COLO668 (cell line): Measurements from ENCODE around the gene KCNC4.

Experiments used
- DNase-seq: peaks from one replicate; lab custom pipeline; 2025; ENCODE audit not compliant: unreplicated experiment; lab: John Stamatoyannopoulos, UW

The KCNC4 gene

GRCh38 chr1:110188035-110188618, 22.0 kb upstream of the KCNC4 start:
- DNase-seq = no peak

DNA sequence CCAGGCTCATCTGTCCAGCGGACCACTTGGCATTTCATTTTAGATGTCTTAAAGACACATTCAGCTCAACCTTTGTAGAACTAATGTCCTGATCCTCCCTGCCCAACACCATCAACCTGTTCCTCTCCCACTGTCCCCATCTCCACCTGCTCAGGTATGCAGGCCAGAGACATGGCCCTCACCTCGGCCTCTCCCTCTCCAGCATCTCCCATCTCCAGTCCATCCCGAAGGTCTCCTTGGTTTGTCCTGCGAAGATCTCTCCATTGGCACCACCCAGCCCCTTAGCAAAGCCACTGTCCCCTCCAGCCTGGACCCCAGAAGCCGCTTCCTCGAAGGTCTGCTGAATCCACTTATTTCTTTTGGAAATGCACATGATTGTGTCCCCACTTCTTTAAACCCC, 20.9 kb upstream of the KCNC4 start:
- no peak for DNase-seq

DNA sequence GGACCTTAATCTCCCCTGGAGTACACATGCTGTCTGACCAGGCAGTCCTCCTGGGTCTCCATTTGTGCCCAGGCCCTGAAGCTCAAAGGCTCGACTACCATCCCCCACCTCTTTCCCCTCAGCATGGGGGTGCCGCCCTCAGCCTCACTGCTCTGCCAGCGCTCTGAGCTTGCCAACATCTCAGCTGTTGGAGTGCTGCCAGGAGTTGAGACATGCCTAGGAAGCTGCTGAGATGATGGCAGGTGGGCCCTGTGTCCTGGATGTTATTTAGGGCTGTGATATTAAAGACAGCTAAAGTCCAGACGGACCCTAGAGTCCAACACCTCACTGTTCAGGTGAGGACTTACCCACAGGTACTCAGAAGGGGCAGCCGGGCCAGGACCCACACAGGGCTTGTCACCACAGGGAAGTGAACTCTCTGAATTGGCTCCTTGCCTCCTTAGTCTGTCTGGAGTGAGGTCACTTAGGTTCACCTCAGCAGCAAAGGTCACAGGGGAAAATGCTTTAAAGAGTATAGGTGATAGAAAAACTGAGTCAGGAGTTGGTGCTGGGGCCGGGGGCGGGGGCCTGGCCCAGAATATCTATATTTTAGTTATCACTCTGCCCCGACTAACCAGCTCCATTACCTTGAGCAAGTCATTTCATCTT, 19.7 kb upstream of the KCNC4 start:
- peak; percentile 82 for DNase-seq

DNA sequence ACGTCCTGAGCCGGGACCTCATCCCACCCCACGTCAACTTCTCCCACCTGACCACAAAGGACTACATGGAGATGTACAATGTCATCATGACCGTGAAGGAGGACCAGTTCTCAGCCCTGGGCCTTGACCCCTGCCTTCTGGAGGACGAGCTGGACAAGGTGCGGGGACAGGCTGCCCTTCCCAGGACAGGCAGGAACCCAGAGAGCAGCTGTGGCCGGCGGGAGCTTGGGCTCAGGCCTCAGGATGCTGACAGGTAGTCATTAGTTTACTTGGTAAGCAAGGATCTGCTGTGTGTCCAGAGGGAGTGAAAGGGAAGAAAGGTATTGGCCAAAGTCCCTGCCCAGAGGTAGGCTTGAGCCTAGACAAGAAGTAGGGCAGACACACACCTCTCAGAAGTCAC, 17.6 kb upstream of the KCNC4 start:
- DNase-seq = no peak

GRCh38 chr1:110195196-110195595, 14.9 kb upstream of the KCNC4 start:
- no peak for DNase-seq

GRCh38 chr1:110196917-110197765, 13.0 kb upstream of the KCNC4 start:
- DNase-seq = peak; percentile 76

GRCh38 chr1:110197905-110198629, 12.0 kb upstream of the KCNC4 start:
- DNase-seq = no peak

DNA sequence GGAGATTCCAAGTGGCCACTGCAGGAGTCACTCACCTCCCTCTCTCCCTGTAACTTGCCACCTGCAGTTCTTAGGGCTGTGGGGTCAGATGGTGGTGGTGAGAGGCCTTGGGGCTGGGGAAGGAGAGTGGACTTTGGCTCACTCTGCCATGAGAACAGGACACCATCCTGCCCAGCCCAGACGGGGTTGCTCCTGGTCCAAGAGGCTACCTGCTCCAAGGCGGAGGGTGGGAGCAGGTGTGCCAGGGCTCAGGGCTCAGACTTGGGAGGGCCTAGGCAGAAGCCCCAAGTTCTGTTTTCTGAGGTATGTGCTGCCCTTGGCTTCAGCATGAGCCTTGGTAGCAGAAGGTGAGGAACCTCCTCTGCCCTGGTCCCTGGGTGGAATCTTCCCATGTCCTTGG, 11.4 kb upstream of the KCNC4 start:
- DNase-seq = no peak

GRCh38 chr1:110200190-110200589, 9.9 kb upstream of the KCNC4 start:
- no peak for DNase-seq

DNA sequence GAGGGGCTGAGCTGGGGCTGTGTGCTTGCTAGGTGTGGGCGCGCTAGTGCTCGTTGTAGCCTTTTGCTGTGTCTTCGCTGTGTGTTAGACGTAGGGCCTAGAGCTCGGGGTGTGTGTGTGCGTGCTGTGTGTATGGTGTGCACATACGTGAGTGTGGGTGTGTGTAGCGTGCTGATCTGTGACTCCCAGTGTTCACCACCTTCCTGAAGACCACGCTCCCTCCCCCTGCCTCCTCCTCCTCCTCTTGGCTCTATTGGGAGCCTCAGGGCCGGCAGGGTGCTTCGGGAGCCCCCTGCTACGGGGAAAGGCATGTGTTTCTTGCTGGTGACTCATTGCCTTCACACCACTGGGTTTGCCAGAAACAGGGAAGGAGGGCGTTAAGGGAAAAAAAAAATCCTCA, 9.4 kb upstream of the KCNC4 start:
- no peak for DNase-seq

- DNase-seq = no peak
Measured at GRCh38 chr1:110201157-110201825, 8.8 kb upstream of the KCNC4 start.

GRCh38 chr1:110203021-110203661, 7.0 kb upstream of the KCNC4 start:
- peak; percentile 77 for DNase-seq

GRCh38 chr1:110205156-110205555, 5.0 kb upstream of the KCNC4 start:
- DNase-seq = no peak

GRCh38 chr1:110205591-110206155, 4.4 kb upstream of the KCNC4 start:
- no peak for DNase-seq

DNA sequence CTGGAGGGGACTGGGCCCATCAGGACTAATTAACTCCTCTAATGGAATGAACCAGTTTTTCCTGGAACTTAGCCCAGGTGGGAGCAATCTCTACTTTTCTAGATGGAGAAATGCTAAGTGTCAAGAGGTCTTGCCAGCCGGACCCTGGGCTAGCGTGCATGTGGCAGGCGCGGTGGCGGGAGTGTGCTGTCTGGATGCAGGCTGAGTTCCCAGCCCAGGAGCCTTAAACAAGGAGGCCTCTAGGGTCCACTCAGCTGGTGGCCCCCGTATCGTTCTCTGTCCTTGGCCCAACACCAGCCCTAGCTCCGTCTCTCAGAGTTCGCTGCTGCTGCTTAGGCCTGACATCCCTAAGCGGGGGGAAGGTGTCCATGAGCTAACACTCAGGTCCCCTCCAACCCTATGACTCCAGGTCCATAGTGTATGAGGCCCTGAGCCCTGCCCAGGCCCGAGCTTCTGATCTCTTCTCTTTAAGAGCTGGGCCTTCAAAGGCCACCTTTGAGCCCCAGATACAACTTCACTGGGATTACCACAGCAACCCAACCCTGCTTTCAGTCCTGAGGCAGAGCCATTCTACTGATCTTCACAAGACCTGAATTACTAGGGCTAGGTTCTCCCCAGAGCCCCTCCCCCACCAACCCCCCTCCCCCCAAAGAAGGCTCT, 3.7 kb upstream of the KCNC4 start:
- DNase-seq = no peak

- DNase-seq = peak; percentile 82
Measured at GRCh38 chr1:110207831-110208230, 2.3 kb upstream of the KCNC4 start.

DNA sequence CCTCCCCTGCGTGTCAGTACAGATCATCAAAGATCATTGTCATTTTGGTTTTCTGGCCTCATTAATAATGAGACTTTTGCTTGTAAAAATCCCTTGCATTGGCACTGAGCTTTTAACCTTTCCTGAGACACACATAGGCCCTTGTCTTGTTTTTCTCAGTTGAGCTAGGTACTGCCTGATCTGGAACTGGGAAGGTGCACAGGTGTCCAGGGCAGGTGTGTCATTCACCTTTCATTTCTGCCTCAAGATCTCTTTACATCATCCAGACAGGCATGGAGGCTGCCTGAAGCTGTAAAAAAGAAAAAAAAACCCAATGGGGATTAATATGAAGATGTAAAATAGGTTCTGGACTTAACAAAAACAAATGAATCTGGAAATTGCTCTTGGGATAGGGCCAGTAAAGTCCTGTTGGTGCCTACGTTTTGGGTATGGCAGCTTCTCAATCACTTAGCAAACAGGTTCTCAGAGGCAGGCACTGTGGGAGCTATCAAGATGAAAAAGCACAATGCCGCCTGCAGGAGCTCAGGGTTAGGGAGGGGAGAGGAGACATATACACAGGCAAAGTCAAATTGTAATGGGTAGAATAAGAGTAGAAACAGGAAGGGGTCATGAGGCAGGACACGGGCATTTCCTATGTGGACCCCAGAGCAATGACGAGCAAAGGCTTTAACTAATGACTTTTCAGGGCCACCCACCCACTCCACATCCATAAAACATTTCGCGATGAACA, 1.0 kb upstream of the KCNC4 start:
- DNase-seq = peak; percentile 24

- peak; percentile 85 for DNase-seq
Measured at GRCh38 chr1:110210604-110211495, 736 bp downstream of the KCNC4 start.
